ENCODE results near the gene PTH1R.
A peak's percentile ranks its signal among the peaks of the same experiment; 100 is the strongest.

The PTH1R gene

DNA sequence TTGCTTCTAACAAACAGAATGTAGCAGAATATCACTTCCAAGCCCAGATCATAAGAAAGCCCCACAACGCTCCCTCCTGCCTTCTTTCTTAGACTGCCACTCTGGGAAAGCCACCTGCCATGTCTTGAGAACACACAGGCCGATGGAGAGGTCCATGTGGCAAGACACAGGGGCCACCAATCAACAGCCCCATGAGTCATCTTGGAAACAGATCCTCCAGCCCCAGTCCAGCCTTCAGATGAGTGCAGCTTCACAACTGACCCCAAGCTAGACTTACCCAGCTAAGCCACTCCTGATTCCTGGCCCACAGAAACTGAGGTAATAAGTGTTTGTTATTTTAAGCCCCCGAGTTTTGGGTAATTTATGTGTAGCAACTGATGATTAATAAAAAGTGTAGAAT, 39.7 kb downstream of the PTH1R start:
- DNase-seq: no peak

DNA sequence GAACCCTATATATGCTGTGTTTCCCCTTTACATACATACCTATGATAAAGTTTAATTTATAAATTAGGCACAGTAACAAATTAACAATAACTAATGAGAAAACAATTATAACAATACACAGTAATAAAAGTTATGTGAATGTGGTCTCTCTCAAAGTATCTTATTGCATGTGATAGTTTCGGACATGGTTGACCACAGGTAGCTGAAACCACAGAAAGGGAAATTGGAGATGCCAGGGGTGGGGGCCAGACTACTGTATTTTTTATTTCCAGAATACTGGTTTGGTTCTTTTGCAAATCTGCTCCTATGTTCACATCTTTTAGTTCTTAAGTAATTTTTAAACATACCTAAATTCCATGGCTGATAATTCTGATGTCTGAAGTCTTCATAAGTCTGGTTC, 40.7 kb downstream of the PTH1R start:
- no peak for DNase-seq

DNA sequence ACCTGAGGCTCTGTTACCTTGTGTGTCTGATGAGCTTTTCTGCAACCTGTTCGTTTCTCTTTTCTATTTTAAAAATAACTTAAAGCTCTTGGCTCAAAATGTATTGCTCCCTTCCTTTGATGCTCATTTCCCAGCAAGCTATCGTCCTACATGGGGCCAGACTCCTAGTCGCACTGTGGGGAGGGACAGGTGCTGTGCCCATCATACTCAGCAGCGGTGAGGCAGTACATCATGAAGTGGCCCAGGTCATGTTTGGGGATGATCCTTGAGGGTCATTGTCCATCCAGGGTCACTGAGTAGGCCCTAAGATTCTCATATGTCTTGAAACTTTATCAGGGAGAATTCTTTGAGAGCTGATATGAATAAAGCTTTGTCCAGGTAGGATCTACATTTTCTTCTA, 41.1 kb downstream of the PTH1R start:
- DNase-seq: no peak

DNA sequence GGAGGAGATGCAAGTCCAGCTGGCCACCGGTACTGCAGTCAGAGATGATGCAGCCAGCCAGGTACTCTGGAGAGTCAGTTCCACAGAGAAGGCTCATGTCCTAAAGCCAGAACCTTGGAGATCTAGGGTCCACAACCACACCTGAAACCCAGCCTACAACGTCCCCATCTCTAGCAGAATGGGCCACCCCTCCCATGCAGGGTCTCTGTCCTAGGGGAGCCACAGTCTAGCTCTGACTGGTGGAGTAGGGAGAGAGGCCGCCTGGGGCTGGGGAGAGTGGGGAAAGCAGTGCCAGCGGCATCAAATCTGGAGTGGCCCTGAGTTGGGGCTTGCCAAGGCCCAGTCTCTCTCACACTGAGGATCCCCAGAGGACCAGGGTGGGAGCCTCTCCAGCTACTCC, 43.5 kb downstream of the PTH1R start:
- no peak for DNase-seq

DNA sequence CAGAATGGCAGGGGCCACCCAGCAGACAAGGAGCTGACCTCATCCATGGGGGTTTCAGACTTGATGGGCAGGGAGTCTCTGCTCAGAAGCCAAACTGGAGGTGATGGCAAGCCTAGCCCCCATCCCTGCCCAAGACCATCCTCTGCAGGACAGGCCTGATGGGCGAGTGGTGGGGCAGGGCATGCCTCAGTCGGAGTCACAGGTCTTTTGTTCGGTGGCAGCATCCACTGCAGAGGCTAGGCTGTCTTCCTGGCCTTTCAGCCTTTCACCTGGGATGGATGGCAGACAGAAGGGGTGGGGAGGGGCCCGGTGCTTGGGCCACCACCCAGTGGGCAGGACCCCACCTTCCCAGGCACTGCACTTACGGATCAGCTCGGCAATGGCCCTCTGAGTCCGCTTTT, 44.4 kb downstream of the PTH1R start:
- DNase-seq: no peak

DNA sequence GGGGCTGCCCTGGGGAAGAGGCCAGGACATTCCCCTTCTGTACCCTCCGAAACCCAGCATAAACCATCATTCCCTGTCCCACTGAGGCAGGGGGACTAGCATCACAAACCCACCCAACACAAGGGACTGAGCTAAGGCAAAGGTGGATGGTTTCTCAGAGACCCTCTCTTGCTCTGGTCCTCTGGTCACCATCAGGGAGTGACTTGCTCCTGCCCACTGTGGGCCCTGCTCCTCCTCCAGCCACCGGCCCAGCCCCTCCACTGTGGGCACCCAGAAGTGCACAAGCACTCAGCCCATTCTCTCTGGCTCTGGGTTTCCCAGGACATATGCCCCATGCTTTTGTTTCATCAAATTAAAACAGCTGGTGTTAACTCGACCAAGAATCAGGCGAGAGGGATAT, 44.9 kb downstream of the PTH1R start:
- DNase-seq: no peak

DNA sequence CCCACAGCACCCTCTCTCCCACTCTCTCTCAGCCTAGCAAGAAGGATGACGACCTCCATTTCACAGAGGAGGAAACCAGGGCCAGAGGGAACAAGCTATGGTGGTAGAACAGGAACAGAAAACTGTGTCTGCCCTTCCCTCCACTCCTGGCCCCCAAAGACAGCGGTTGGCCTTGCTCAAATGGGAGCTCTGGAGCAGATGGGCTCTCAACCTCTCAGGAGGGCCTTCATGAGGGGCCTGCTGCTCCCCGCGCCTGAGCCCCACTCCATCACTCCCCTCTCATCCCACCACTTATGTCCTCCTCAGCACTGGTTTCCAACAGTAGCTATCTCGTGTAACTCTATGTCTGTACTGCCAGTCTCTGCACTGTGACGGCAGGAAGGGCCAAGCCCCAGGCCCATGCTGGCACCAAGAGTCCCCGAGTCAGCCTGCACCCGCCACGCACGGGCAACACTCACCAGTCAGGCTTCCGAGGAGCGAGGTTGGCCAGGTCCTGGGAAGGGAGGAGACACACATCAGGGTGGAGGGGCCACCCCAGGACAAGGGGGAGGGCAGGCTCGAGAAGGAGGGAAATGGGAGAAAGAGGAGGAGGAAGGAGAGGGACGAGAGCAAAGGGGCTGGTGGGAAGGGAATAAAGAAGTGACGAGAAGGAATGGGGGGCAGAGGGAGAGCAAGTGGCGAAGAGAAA, 45.5 kb downstream of the PTH1R start:
- DNase-seq: no peak

DNA sequence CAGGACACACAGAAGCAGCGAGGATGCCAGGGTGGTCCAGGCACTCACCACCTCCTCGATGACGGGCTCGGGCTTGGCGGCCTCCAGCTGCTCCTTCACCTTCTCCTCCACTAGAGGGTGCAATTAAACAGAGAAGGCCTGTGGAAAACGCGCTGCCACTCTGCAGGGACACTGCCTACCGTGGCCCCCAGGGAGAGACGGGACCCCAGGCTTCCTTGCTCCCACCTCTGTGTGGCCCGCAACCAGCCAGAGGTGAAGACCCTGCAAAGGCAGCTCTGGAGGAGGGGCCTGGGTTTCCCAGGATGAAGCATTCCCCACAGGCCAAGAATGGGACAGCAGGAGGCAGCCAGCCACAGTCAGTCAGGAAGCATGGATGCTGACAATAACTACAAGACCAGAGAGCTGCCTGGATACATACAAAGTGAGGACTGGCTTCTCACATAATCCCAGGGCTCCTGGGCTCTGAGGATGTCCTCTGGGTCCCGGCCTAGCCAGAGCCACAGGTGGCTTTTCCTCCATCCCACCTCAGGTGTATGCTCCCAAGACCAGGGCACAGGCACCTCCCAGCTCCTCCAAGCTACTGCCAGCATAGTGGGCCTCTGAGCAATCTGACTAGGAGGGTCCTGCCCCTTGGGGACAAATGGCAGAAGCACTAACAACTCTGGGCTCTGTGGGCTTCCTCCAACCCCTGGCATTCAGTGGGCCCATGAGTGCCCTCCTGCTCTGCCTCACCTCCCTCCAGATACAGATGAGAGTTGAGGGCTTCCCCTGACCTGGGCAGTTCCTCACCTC, 46.2 kb downstream of the PTH1R start:
- DNase-seq: peak; percentile 7 to 16

DNA sequence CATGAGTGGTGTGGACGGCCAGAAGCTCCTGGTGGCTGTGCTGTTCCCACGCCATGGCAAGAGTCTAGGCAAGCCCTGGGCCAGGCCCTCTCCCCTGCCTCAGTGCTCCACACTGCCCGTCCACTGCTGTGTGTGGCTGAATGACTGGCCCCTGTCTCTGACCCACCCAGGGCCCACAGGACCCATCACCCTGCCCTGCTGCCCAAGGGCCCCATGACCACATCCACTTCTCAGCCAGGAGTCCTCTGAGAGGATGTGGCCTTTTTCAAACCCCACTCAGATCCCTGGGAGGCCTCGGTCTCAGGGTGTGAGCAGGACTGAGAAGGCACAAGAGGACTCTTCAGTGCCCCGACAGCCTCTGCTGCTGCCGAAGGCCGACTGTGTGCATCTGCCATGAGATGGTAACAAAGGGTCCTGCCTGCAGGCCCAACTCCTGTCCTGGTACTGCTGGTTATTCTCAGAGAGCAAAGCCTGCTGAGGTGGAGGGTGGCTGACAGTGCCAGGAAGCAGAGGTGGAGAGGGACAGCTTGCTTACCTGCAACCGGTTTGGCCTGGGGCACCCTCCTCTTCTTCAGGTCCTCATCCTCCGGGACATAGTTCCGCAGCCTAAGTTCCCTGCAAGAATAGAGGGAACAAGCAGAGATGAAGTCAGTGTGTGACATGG, 47.5 kb downstream of the PTH1R start:
- no peak for DNase-seq

DNA sequence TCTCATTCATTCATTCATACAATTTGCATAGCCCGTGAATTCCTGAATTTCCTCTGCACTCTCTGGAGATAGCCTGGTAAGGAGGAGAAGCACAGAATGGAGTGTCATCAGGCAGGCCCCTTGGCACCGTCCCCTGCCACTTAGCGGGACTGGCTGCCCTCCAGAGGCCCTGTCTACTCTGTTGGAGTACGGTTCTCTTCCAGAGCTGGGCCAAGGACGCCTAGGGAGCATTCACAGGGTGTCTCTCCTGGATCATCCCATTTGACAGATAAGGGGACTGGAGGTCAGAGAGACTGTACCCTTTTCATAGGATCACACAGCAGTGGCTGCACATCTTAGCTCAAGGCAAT, 48.0 kb downstream of the PTH1R start:
- DNase-seq: no peak

DNA sequence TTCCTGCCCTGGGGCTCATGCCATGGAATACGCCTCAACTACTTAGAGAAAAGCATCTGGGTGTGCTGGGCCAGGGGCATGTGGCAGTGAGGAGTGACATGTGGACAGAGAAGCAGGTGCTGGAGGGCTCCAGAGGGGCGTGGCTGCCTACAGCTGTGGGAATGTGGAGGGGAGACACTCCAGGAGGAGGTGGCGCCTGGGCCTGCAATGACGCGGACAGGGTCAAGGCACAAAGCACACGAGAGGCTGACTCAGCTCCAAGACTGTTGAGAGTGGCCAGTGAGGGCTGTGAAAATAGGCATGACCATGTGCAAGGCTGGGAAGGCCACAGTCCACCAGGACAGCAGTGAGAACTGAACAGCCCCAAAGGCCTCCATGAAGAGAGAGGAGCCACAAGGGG, 48.5 kb downstream of the PTH1R start:
- DNase-seq: peak; percentile 75 to 82

DNA sequence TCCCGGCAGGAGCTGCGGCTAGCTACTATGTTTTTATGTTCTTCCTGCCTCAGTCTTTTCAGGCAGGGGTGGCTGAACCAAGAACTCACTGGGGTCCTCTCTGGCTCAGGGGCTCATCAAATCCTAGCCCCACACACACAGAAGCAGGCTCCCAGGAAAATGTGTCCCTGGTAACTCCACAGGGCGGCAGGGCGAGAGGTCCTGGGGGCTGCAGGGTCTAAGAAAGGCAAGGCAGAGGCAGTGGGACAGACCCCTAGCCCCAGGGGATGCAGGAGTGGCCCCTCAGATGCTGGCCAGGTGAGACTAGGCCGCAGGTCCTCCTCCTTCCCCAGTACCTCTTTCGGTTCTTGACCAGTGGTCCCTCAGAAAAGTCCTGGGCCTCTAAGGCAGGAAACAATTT, 48.9 kb downstream of the PTH1R start:
- no peak for DNase-seq

DNA sequence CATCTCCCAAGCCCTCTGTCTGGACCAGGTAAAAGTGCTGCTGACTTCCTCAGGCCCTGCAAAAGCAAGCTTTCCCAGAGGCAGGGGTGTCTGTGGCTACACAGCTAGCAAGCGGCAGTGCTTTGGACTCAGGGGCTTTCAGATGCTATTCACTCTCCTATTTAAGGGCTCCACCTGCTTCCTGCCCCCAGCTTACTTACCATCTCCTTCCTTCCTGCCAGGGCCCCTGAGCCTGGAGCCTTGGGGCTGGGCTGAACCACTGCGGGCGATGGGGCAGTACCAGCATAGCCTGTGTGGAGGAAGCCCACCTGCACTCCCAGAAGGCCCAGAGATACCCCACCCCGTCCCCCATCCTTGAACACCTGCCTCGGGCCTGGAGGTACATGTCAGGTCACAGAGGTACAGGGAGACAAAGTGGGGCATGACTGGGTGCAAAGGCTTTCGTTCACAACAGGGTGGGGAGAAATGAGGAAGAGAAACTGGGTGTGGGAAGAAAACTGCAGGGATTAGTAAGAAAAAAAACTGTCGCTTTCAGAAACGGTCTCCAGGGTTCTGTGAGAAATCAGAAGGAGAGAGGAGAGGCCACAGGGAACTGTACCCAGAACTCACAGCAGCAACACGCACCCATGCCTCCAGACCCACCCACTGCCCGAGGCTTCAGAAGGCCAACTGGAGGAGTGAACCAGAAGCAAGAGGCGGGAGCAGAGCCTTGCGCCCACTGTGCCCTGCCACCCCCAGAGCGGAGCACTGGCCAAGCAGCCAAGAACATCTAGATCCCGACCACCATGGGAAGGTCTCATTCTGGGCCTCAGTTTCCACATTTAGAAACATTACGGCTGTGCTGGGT, 49.6 kb downstream of the PTH1R start:
- no peak for DNase-seq

DNA sequence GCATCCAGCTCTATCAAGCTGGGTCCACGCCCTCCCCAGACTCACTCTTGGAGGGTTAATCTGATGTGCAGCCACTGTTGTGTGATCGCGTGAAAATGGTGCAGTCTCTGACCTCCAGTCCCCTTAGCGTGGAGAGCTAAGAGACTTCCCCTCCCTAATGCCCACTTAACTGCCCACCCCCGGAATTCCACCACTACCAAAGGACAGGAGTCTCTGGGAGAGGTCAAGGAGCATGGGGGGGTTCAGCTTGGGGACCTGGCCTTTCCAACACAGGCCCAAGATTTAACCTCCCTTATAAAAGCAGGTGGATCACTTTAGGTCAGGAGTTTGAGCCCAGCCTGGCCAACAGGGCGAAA, 50.2 kb downstream of the PTH1R start:
- no peak for DNase-seq

DNA sequence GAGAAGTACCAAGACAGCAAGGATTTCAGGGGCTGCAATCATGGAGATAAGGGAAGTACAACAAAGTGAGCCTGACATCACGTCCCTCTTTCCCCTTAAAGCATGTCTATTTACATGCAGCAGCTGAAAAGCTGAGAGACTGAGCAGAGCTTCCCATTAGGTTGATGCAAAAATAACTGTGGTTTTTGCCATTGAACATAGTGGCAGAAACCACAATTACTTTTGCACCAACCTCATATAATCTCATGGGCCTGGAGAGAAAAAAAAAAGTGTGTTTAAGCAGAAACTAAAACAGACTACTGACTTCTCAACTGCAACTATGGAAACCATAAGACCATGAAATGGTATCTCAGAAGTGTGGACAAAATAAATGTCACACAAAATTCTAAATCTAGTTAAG, 50.8 kb downstream of the PTH1R start:
- DNase-seq: no peak

DNA sequence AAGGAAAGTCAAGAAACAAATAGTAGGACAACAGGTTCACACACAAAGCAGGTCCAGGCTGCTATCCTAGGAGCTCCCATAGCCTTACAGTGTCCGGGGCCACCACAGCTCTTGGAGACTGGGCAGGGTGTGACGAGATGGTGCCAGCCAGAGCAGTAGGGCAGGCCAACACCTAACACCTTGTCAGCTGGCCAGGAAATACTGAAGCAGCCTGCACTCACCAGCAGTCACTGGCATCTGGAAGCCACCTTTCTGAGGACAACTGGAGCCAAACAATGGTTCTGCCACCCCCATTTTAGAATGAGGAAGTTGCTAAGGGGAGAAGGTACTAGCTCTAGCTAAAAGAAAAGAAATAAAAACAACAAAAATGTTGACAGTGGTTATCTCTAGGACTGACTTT, 51.8 kb downstream of the PTH1R start:
- DNase-seq: no peak

DNA sequence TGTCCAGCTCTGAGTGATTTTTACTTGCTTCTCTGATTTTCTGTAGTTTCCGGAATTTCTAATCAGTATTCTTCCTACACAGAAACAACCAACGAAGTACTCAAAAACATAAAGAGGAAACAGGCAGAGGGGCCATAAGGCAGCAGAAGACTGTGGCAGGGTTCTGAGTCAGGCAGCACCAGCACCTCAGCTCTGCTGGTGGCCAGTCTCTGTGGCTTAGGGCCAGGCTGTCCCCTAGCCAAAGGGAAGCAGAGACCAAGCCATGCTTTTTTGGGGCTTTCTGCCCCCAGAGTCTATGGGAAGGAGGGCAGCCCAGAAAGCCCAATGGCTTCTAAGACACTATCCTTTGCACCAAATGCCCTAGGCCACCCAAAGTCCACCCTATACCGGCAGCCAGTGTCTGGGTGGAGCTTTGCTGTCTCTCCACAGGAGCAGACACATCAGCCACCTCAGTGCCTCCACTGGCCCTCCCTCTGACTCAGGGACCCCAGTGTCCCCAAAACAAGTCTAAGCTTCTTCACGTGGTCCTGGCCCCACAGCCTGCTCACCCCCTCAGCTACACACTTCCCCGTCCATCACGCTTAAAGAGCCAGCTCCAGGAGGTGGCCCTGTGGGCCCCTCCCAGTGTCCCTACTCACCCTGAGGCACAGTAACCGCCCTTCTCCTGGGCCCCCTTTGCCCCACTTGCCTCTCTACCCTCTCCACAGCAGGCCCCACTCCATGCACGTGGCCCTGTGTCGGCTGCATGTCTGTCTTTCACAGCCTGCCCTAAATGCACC, 52.8 kb downstream of the PTH1R start:
- no peak for DNase-seq

DNA sequence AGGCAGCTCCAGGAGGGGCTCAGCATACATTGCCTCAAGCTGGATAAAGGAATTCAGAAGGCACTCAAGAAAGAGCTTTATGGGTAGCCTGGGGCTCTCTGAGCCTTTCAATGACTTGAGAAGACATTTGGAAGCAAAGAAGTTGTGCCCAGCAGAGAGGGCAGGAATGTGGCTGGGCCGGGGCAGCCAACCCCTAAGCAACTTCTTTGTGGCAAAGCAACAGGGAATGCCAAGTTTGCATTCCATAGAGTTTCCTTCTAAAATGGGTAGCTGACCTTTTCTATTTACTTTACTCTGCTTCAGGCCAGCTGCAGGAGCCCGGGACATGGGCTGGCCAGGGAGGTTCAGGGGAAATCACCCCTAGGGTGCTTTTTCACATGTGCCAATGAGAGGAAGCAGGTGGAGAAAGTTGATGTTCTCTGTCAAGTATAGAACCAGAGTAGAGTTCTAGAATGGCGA, 53.5 kb downstream of the PTH1R start:
- DNase-seq: no peak

DNA sequence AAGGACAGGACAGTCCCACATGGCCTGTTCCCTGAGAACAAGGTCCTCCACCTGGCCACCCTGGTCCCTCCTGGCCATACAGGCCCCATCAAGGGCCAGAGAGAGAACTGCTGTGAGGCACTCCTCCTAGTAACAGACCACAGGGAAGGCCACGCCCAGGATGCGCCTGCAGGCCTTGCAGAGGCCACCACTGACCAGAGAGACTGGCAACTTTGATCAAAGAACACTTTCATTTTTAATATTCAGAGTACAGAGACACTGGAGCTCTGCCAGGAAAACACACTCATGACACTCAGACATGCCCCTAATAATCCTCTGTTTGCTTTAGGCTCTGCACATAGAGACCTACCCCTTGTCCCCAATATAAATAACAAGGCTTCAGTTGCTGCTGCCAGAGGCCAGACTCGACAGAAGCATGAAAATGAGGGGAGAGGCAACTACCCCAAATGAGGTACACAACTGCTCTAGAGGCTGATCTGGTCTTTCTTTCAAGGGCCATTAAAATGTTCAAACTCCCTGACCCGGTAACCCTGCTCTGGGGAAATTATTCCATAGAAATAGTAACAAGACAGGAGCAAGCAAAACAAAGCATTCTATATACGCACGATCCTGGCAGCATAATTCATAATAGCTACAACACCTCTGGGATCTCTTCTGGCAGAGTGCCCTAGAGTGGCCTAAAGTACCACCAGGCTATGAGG, 54.3 kb downstream of the PTH1R start:
- DNase-seq: peak in 1 of 2 experiments; percentile 19

DNA sequence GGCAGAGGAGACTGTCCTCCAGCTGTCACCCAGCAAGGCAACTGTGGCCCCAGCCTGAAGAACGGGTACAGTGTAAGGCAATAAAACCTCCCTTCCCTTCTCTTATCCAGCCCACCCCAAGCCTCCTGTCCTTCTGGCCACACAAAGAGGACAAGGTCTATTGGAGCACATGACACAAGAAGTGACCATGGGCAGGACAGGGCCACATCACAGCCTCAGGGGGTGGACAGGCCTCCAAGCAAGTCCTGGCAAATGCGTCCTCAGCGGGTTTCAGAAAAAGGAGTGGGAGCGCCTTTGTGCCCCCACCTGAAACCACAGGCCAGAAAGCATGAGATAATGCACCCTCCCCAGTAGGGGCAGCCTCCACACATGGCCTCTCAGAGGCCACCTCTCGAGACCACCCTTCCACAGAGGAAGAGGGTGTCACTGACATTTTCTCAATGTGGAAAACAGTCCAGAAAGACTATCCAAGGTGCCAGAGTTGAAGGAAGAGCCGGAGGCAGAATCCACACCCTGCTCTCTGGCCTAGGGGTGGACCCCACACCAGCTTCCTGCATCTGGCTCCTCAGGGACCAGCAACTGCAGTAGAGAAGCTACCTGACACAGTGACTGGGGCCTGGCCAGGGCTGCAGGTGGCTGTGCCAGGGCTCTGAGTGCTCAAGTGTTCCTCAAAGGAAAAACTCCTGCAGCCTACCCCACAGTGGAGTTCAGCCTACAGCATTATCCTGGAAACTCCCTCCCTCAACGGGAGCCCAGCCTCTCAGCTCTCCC, 55.1 kb downstream of the PTH1R start:
- DNase-seq: no peak

DNA sequence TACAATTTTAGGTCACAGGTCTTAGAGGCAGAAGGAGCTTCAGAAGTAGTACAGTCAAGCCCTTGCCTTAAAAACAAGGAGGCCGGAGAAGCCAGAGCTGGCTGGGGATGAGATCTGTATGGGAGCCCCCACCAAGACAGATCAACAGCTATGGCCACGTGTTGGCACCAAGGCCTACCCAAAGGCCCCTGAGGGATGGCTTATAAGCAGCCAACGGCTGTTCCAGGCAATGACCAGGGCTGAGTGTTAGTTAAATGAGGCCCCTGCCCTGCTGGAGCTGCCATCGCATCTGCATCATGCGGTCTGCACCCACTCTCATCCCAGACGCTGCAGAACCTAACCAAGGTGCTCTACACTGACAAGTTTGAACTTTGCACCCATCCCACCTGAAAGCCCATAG, 55.7 kb downstream of the PTH1R start:
- no peak for DNase-seq

Data from SHP77 (cell line).